GM21360 (cell line): Measurements from ENCODE around the gene XPNPEP3.
"Not testable (repeated sequence)": the region's sequence is repeated elsewhere in the genome, so short reads cannot be mapped to it uniquely, and the experiment has no call there.

ENCODE experiments used
- ATAC-seq: cut with Tn5 transposase; IDR thresholded peaks from one replicate; pipeline ENCODE4 v1.9.1; 2021; ENCODE audit warnings: mild to moderate bottlenecking, moderate library complexity; ENCODE audit not compliant: unreplicated experiment

The XPNPEP3 gene

DNA sequence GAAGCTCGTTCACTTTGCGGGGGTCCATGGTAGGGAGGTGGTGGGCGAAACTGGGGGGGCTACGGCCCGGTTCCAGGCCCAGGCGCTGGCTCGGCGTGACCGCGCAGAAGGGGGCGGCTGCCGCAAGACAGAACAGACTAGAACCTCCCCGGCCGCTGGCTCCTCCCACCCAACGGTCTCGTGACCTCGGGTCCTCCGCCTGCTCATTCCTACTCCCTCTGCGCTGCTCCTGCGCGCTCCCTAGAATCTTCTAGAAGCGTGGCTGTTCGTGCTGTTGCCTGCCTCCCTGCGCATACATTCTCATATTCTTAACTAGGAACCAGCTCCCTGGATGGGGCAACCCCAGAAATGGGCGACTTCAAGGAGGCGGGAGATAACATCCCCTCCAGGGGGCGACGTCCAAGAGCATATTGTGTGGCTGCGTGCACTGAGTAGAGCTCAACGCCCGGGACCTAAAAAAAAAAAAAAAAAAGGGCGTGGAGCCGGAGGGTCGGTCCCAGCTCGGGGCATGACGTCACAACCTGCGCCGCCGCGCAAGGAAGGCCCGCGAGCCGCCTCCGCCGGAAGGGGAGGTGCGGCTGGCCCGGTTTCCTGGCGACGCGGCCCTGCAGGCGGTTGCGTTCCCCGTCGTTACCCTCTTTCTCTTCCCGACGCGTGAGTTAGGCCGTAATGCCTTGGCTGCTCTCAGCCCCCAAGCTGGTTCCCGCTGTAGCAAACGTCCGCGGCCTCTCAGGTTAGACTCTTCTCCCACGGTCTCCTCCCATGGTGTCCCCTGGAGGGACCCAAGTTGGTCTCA, at the start of gene XPNPEP3, which contains the start of gene ST13:
XPNPEP3 (plus strand) TSS at position 636 of the 796 bp plus-strand sequence; CDS start at position 670, 34 bp downstream.
ST13 (minus strand) TSS at position 127 of the 796 bp plus-strand sequence; CDS start at position 28, 99 bp downstream.
- peak; percentile 81 for ATAC-seq

- ATAC-seq, result no peak
These were observed 48.7 kb upstream of the XPNPEP3 start for GRCh38 chr22:40808018-40808841.

DNA sequence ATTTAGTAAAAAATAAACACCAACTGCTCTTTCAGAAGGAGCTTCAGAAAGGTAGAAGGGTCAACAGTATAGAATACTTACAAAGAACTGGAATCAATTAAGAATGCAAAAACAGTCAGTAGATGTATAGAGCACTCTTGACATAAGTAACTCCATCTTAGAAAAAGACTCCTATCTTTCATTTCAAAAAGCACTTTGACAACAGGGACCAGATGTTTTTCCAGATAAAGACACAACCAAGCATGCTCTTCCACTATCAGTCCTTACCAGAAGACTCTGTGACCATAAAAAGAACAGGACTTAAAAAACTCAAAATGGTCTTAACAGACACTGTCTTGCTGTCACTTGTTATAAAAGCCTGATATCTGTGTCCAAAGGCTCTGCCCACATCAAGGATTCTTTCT, 43.0 kb upstream of the XPNPEP3 start:
- ATAC-seq, result no peak

DNA sequence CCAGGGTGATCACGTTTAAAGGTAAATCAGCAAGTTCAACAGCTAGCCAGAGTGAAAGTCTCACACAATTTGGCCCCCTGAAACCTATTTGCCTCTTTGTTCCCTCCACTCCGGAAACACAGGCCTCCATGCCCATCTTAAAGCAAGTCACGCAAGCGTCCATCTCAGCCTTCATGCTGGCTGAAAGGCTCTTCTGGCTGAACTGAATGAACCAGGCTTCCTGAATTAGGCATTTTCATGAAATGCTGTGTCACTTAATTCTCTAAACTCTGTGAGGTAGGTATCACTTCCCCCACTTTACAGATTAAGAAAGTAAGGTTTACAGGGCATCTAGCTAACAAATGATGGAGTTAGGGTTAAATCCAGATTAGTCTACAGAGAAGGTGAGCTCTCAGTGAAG, 39.2 kb upstream of the XPNPEP3 start:
- ATAC-seq, result no peak

GRCh38 chr22:40818192-40818746, 38.7 kb upstream of the XPNPEP3 start:
- ATAC-seq, result no peak

DNA sequence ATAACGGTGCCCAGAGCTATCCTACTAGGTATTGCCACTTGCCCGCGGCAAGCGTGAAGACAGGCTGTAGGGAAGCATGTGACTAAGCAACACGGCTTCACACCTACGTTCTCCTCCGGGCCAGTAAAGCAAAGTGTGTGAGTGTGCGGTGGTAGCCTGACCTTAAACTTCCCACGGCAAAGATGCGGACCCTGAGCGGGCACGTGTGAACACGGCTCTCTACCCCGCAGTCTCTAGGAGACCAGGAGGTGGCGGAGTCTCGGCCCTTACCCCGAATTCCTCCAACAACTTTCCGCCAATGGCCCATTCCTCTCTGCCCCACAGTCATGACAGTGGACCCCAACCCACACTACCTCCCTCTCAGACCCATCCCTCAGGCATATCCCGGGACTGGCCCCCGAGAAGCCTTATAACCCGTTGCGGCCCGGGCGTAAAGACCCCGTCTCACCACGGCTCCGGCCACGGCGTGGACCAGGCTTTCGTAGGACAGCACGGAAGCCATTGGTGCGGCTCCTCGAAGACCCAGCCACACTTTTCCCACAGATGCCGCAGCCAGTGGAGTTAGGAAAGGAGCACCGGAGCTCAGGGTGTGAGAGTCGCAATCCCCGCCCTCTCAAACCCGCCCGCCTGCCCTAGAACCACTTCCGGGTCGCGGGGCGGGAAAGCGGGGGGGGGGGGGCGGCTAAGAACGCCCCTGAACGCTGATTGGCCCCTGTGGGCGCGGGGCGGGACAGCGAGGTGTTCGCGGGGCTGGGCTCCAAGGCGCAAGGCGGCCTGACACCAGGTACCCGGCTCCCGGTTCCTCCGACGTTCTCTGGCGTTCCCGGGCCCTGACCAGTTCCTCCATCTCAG, 38.0 kb upstream of the XPNPEP3 start, which contains the start of gene SLC25A17:
SLC25A17 (minus strand) TSS at position 600 of the 852 bp plus-strand sequence; CDS start at position 502, 98 bp downstream.
- peak; percentile 69 for ATAC-seq

GRCh38 chr22:40819599-40820140, 37.3 kb upstream of the XPNPEP3 start:
- ATAC-seq, result no peak

- ATAC-seq, result no peak
These were observed 33.5 kb upstream of the XPNPEP3 start for GRCh38 chr22:40823426-40823825.

- ATAC-seq, result not testable (repeated sequence)
These were observed 30.7 kb upstream of the XPNPEP3 start for GRCh38 chr22:40826292-40826691.

DNA sequence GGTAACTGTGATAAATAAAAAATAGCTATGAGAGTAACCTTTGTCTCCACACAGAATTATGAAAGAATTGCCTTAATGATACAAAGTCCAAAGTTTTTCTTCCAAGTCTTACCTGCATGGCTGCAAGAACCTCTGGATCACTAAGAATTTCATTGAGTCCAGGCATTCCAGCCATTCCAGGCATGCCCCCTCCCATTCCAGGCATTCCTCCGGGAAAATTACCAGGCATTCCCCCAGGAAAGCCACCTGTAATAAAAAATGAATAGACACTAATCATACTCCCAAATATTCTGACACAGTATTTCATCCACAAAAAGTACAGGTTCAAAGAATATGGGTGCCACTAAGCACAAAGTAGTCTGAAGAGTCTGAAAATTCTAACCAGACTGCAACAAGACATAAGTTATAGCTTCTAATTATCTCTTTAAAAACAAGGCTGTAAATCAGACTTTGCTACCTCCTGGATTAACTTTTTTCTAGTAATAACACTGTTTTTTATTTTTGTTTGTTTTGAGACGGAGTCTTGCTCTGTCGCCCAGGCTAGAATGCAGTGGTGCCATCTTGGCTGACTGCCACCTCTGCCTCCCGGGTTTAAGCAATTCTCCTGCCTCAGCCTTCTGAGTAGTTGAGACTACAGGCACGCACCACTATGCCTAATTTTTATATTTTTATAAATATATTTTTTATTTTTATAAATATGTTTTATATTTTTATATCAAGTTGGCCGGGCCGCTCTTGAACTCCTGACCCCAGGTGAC, 29.8 kb upstream of the XPNPEP3 start:
- ATAC-seq, result no peak

GRCh38 chr22:40829131-40829530, 27.8 kb upstream of the XPNPEP3 start:
- no peak for ATAC-seq

DNA sequence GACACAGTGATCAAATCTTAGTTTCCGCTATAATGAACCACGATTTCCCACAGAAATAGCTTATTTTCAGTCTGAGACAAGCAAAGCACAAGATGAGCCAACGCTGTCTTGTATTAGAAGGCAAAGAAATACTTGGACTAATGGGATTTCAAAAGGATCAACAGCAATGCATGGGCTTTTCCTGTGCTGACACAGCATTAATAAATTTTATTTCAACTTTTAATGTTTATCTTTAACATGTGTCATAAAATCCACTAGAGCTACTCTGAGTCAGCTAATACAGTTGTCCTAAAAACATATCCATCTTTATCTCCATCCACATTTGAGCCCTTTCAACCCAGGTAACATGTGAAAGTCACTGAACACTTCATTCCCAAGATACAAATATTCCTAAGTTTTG, 22.3 kb upstream of the XPNPEP3 start:
- no peak for ATAC-seq

DNA sequence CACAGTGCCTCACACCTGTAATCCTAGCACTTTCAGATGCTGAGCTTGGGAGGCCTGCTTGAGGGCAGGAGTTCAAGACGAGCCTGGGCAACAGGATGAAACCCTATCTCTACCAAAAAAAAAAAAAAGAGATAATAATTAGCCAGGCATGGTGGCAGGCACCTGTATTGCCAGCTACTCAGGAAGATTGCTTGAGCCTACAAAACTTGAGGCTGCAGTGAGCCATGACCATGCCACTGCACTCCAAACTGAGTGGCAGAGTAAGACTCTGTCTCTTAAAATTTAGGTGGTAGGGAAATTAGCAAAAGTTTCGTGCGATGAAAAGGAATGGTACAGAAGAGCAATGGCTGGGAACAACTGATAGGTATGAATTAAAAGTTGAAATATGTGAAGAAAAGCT, 18.5 kb upstream of the XPNPEP3 start:
- ATAC-seq, result no peak

- no peak for ATAC-seq
These were observed 12.0 kb upstream of the XPNPEP3 start for GRCh38 chr22:40844951-40845350.

DNA sequence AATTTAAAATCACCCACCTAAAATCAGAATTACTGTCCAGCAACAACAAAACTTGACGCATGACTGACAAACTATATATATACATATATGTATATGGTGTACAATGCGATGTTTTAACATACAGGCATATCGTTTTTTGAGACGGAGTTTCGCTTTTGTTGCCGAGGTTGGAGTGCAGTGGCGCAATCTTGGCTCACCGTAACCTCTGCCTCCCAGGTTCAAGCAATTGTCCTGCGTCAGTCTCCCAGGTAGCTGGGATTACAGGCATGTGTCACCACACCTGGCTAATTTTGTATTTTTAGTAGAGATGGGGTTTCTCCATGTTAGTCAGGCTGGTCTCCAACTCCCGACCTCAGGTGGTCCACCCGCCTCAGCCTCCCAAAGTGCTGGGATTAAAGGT, 11.1 kb upstream of the XPNPEP3 start:
- ATAC-seq, result not testable (repeated sequence)

GRCh38 chr22:40853333-40853732, 3.6 kb upstream of the XPNPEP3 start:
- no peak for ATAC-seq

DNA sequence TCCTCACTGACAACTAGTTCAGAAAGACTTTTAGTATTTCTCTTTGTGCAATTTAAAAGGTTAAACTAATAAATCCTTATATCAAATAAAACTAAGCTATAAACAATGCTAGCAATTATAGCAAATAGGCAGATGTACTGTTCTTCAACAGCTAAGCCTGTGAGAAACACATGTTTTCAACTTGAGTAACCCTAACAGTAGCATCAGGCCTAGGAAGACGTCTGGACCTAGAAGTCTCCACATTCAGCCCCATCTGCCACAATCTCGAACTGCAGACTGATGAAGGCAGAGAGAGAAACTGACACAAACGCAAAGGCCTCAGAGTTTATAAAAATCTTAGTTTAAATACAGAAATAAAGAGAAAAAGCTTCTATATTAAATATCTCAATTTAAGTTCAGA, 3.0 kb upstream of the XPNPEP3 start:
- no peak for ATAC-seq

GRCh38 chr22:40855071-40855978, 1.6 kb upstream of the XPNPEP3 start:
- no peak for ATAC-seq
